GM23338 (cell line): ENCODE data around the gene LPCAT3. TPM values are rescaled to one million over a fixed set of nuclear protein-coding genes. Genes with fewer than 3 reads are reported as not detected.

ENCODE experiments used
- ATAC-seq: fragments of 200-7000 bp; cut with Tn5 transposase; 3 replicates; pipeline ENCODE4 v1.9.1; 2020
- DNase-seq: peaks from one replicate; pipeline ENCODE4 v3.0.0-alpha.2; 2015; ENCODE audit warnings: low spot score
- H2AFZ ChIP-seq: fragments of 200-600 bp; sonication (generic); 2 replicates; pipeline ENCODE4 v1.8.0; 2016; ENCODE audit warnings: antibody characterized with exemption, mild to moderate bottlenecking, moderate library complexity
- H3F3A ChIP-seq: fragments of 200-600 bp; sonication (generic); replicated peaks from 2 replicates; pipeline ENCODE4 v1.8.0; 2017; ENCODE audit warnings: antibody characterized with exemption, mixed run types, low read depth
- H3K27ac ChIP-seq: fragments of 200-600 bp; sonication (generic); 2 replicates; pipeline ENCODE4 v1.6.1; 2016; ENCODE audit warnings: low read depth
- H3K27me3 ChIP-seq: fragments of 200-600 bp; sonication (generic); 2 replicates; pipeline ENCODE4 v1.8.0; 2016; ENCODE audit warnings: mild to moderate bottlenecking, mixed run types, moderate library complexity; ENCODE audit not compliant: insufficient read depth
- H3K36me3 ChIP-seq: fragments of 200-600 bp; sonication (generic); 2 replicates; pipeline ENCODE4 v1.8.0; 2016; ENCODE audit warnings: mild to moderate bottlenecking; ENCODE audit not compliant: insufficient read depth
- H3K4me1 ChIP-seq: fragments of 200-600 bp; sonication (generic); 2 replicates; pipeline ENCODE4 v1.8.0; 2016; ENCODE audit warnings: mild to moderate bottlenecking, moderate library complexity; ENCODE audit not compliant: insufficient read depth
- H3K4me2 ChIP-seq: fragments of 200-600 bp; sonication (generic); 2 replicates; pipeline ENCODE4 v1.7.1; 2017; ENCODE audit warnings: mixed run types
- H3K4me3 ChIP-seq: fragments of 200-600 bp; sonication (generic); 2 replicates; pipeline ENCODE4 v1.6.1; 2016; ENCODE audit warnings: mixed run types
- H3K79me2 ChIP-seq: fragments of 200-600 bp; sonication (generic); replicated peaks from 2 replicates; pipeline ENCODE4 v1.8.0; 2017; ENCODE audit warnings: mild to moderate bottlenecking; ENCODE audit not compliant: insufficient read depth
- H3K9me2 ChIP-seq: fragments of 200-600 bp; sonication (generic); 2 replicates; pipeline ENCODE4 v1.8.0; 2017; ENCODE audit not compliant: insufficient read depth
- H4K20me1 ChIP-seq: fragments of 200-600 bp; sonication (generic); replicated peaks from 2 replicates; pipeline ENCODE4 v1.8.0; 2017; ENCODE audit warnings: mild to moderate bottlenecking; ENCODE audit not compliant: insufficient read depth
- H3K27ac Mint-ChIP-seq: 2 replicates; pipeline ENCODE4 v1.8.0; 2020; ENCODE audit warnings: inconsistent platforms, mild to moderate bottlenecking, moderate library complexity, mixed read lengths
- H3K27me3 Mint-ChIP-seq: 3 replicates; pipeline ENCODE4 v1.8.0; 2022; ENCODE audit warnings: low read depth, mild to moderate bottlenecking, moderate library complexity, mixed read lengths, inconsistent platforms; ENCODE audit not compliant: insufficient read depth, poor library complexity
- H3K36me3 Mint-ChIP-seq: 3 replicates; pipeline ENCODE4 v1.8.0; 2021; ENCODE audit warnings: low read depth, mild to moderate bottlenecking, inconsistent platforms, moderate library complexity, mixed read lengths
- H3K4me1 Mint-ChIP-seq: 3 replicates; pipeline ENCODE4 v1.8.0; 2020; ENCODE audit warnings: mild to moderate bottlenecking, inconsistent platforms, mixed read lengths
- H3K4me3 Mint-ChIP-seq: 3 replicates; pipeline ENCODE4 v1.8.0; 2021; ENCODE audit warnings: moderate library complexity, mild to moderate bottlenecking, inconsistent platforms, mixed read lengths
- H3K9me3 Mint-ChIP-seq: 3 replicates; pipeline ENCODE4 v1.8.0; 2020; ENCODE audit warnings: moderate library complexity, mild to moderate bottlenecking, inconsistent platforms, mixed read lengths
- CREB1 ChIP-seq: fragments of 250-450 bp; sonication (Bioruptor Pico); IDR thresholded peaks from 2 replicates; pipeline ENCODE4 v1.5.0; 2020; ENCODE audit warnings: low read depth, mild to moderate bottlenecking, moderate library complexity
- CTCF ChIP-seq, 2 experiments: fragments of 200-600 bp in 1 of 2; sonication (generic) in 1 of 2; conservative IDR thresholded peaks; 2 replicates each; pipeline versions ENCODE4 v1.5.1 to v1.6.1; 2016 to 2017; ENCODE audit warnings: antibody characterized with exemption in 2 of 2, low read depth in 2 of 2, mild to moderate bottlenecking in 2 of 2, moderate library complexity in 1 of 2
- ETS1 ChIP-seq: IDR thresholded peaks from 2 replicates; pipeline ENCODE4 v1.6.1; 2016; ENCODE audit warnings: antibody characterized with exemption
- EZH2 ChIP-seq: fragments of 200-600 bp; sonication (generic); IDR thresholded peaks from one replicate; pipeline ENCODE4 v1.8.0; 2017; ENCODE audit warnings: antibody characterized with exemption, mild to moderate bottlenecking, low read depth; ENCODE audit not compliant: unreplicated experiment
- EZH2phosphoT487 ChIP-seq: fragments of 200-600 bp; sonication (generic); IDR thresholded peaks from one replicate; pipeline ENCODE4 v1.8.1; 2018; ENCODE audit warnings: antibody characterized with exemption; ENCODE audit not compliant: unreplicated experiment
- JUNB ChIP-seq: IDR thresholded peaks from one replicate; pipeline ENCODE4 v1.6.1; 2016; ENCODE audit warnings: antibody characterized with exemption; ENCODE audit not compliant: unreplicated experiment
- NANOG ChIP-seq: IDR thresholded peaks from 2 replicates; pipeline ENCODE4 v1.6.1; 2016; ENCODE audit warnings: antibody characterized with exemption, borderline replicate concordance
- POLR2AphosphoS5 ChIP-seq: IDR thresholded peaks from 2 replicates; pipeline ENCODE4 v1.6.1; 2016; ENCODE audit warnings: antibody characterized with exemption, low read depth
- REST ChIP-seq: IDR thresholded peaks from one replicate; pipeline ENCODE4 v1.6.1; 2018; ENCODE audit warnings: antibody characterized with exemption; ENCODE audit not compliant: unreplicated experiment
- STAT1 ChIP-seq: IDR thresholded peaks from one replicate; pipeline ENCODE4 v1.6.1; 2016; ENCODE audit warnings: antibody characterized with exemption; ENCODE audit not compliant: unreplicated experiment
- ZNF114 ChIP-seq: fragments of 250-450 bp; sonication (Bioruptor Pico); IDR thresholded peaks from 2 replicates; pipeline ENCODE4 v1.5.0; 2020; ENCODE audit warnings: mild to moderate bottlenecking, moderate library complexity
- ZNF331 ChIP-seq: fragments of 250-450 bp; sonication (Bioruptor Pico); IDR thresholded peaks from 2 replicates; pipeline ENCODE4 v1.5.0; 2020; ENCODE audit warnings: low read depth, mild to moderate bottlenecking, moderate library complexity
- ZNF462 ChIP-seq: fragments of 250-450 bp; sonication (Bioruptor Pico); IDR thresholded peaks from 2 replicates; pipeline ENCODE4 v1.5.0; 2020; ENCODE audit warnings: mild to moderate bottlenecking, moderate library complexity
- polyA plus RNA-seq: library from polyadenylated mRNA; unstranded; fragments of >200 nt; fragmentation: Nextera tagmentation; extraction: Ambion mirVana; gene quantifications from 2 replicates; pipeline ENCODE4 v1.2.1, GENCODE V29; 2016
- total RNA-seq: library from RNA; depleted of rRNA; stranded (reverse); fragments of >200 nt; shearing (Covaris generic); gene quantifications from 2 replicates; pipeline ENCODE4 v1.2.3, GENCODE V29; 2014

The LPCAT3 gene
- total and polyA plus RNA-seq, 2 experiments from 2014 or later = 21.4 to 51.5 TPM

GRCh38 chr12:7006639-7007038 lies 11.6 kb downstream of the LPCAT3 start:
- H3K4me2 ChIP-seq = no peak overlapping the region
- no peaks in the 10 kb centered on the region for H3K36me3 Mint-ChIP-seq
- no peak for ATAC-seq

More at GRCh38 chr12:7006639-7007038, 11.6 kb downstream of the LPCAT3 start:
- H3K27ac ChIP-seq = no peak overlapping the region
- no peak for DNase-seq
- no peaks in the 10 kb centered on the region for H3K9me2 ChIP-seq
- Mint-ChIP-seq H3K27me3 (peaks cover 2% of the 10 kb centered on the region), H3K9me3 (no peaks in the 10 kb centered on the region), H3K27ac (no peak overlapping the region), H3K4me3 (no peak overlapping the region), H3K4me1 (no peaks in the 10 kb centered on the region)
- no peaks in the 10 kb centered on the region for H3F3A ChIP-seq
- H3K4me1 ChIP-seq = no peaks in the 10 kb centered on the region
- H4K20me1 ChIP-seq = peaks cover 15% of the 10 kb centered on the region; the same call in 1 of the 2 replicates
- no peaks in the 10 kb centered on the region; the same call in 1 of the 2 replicates for H3K36me3 ChIP-seq
- H3K27me3 ChIP-seq = no peaks in the 10 kb centered on the region
- H2AFZ ChIP-seq = no peak overlapping the region
- H3K4me3 ChIP-seq = no peak overlapping the region
- TF ChIP-seq CTCF (conservative IDR thresholded peaks at IDR 0.05; ENCODE audit: low read depth in 2 of 2) (no peak), ZNF331 (CRISPR knock-in tag) (no peak), REST (no peak), NANOG (no peak), STAT1 (no peak), ZNF114 (CRISPR knock-in tag) (no peak), POLR2AphosphoS5 (no peak), ETS1 (no peak), EZH2 (no peak), CREB1 (CRISPR knock-in tag) (no peak), EZH2phosphoT487 (no peak), JUNB (no peak), ZNF462 (no peak)
- H3K79me2 ChIP-seq = peaks cover 24% of the 10 kb centered on the region; the same call in 1 of the 2 replicates
